HG03095 (cell line): ENCODE results near the gene DPP8.
"Not testable (repeated sequence)": the region's sequence is repeated elsewhere in the genome, so short reads cannot be mapped to it uniquely, and the experiment has no call there.

Experiments
- ATAC-seq: cut with Tn5 transposase; IDR thresholded peaks from one replicate; pipeline ENCODE4 v1.9.1; 2021; ENCODE audit warnings: moderate library complexity; ENCODE audit not compliant: unreplicated experiment

DPP8 gene

GRCh38 chr15:65405791-65406423 lies 111.6 kb downstream of the DPP8 start:
- no peak for ATAC-seq

- no peak for ATAC-seq
Observed at GRCh38 chr15:65404186-65404872, 113.2 kb downstream of the DPP8 start.

- no peak for ATAC-seq
Observed at GRCh38 chr15:65402961-65403360, 114.5 kb downstream of the DPP8 start.

GRCh38 chr15:65401611-65402240 lies 115.8 kb downstream of the DPP8 start:
- ATAC-seq = no peak

- ATAC-seq = no peak
Observed at GRCh38 chr15:65400760-65401610, 116.5 kb downstream of the DPP8 start.

GRCh38 chr15:65399997-65400396 lies 117.5 kb downstream of the DPP8 start:
- ATAC-seq = no peak

- no peak for ATAC-seq
Observed at GRCh38 chr15:65399001-65399706, 118.3 kb downstream of the DPP8 start.

- ATAC-seq = not testable (repeated sequence)
Observed at GRCh38 chr15:65398486-65398885, 119.0 kb downstream of the DPP8 start.

- no peak for ATAC-seq
Observed at GRCh38 chr15:65396965-65397317, 120.5 kb downstream of the DPP8 start.

GRCh38 chr15:65396283-65396964 lies 121.1 kb downstream of the DPP8 start:
- no peak for ATAC-seq

- no peak for ATAC-seq
Observed at GRCh38 chr15:65395567-65396202, 121.8 kb downstream of the DPP8 start.

GRCh38 chr15:65394936-65395335 lies 122.6 kb downstream of the DPP8 start:
- no peak for ATAC-seq

- no peak for ATAC-seq
Observed at GRCh38 chr15:65394280-65394789, 123.2 kb downstream of the DPP8 start.

- no peak for ATAC-seq
Observed at GRCh38 chr15:65393557-65393956, 123.9 kb downstream of the DPP8 start.

GRCh38 chr15:65393091-65393490 lies 124.4 kb downstream of the DPP8 start:
- no peak for ATAC-seq
